ENCODE measurements around the gene SUCNR1. TPM values are rescaled to one million over a fixed set of nuclear protein-coding genes. Genes with fewer than 3 reads are reported as not detected.
"Not testable (repeated sequence)": the region's sequence is repeated elsewhere in the genome, so short reads cannot be mapped to it uniquely, and the experiment has no call there.

The SUCNR1 gene
- polyA plus RNA-seq, 4 donors = 0.78 to 11.4 (median 6.3) TPM

GRCh38 chr3:151900460-151900859 lies 27.0 kb downstream of the SUCNR1 start:
- no peak for DNase-seq (ENCODE audit: low read depth in 4 of 4, low spot score in 3 of 4)

GRCh38 chr3:151900884-151901643 lies 27.6 kb downstream of the SUCNR1 start:
- DNase-seq (ENCODE audit: low read depth in 4 of 4, low spot score in 3 of 4) = no peak

GRCh38 chr3:151901644-151902285 lies 28.3 kb downstream of the SUCNR1 start:
- DNase-seq (ENCODE audit: low read depth in 4 of 4, low spot score in 3 of 4) = no peak

GRCh38 chr3:151903501-151903991 lies 30.1 kb downstream of the SUCNR1 start:
- no peak for DNase-seq (ENCODE audit: low read depth in 4 of 4, low spot score in 3 of 4)

- DNase-seq (ENCODE audit: low read depth in 4 of 4, low spot score in 3 of 4) = no peak
Observed at GRCh38 chr3:151905647-151906046, 32.2 kb downstream of the SUCNR1 start.

- DNase-seq (ENCODE audit: low read depth in 4 of 4, low spot score in 3 of 4) = no peak
Observed at GRCh38 chr3:151906751-151907150, 33.3 kb downstream of the SUCNR1 start.

GRCh38 chr3:151908399-151908798 lies 35.0 kb downstream of the SUCNR1 start:
- DNase-seq (ENCODE audit: low read depth in 4 of 4, low spot score in 3 of 4) = no peak

- no peak for DNase-seq (ENCODE audit: low read depth in 4 of 4, low spot score in 3 of 4)
Observed at GRCh38 chr3:151909681-151910405, 36.4 kb downstream of the SUCNR1 start.

GRCh38 chr3:151911462-151911861 lies 38.0 kb downstream of the SUCNR1 start:
- DNase-seq (ENCODE audit: low read depth in 4 of 4, low spot score in 3 of 4) = no peak

GRCh38 chr3:151912028-151912427 lies 38.6 kb downstream of the SUCNR1 start:
- DNase-seq (ENCODE audit: low read depth in 4 of 4, low spot score in 3 of 4) = no peak

- no peak for DNase-seq (ENCODE audit: low read depth in 4 of 4, low spot score in 3 of 4)
Observed at GRCh38 chr3:151916781-151917180, 43.3 kb downstream of the SUCNR1 start.

- no peak for DNase-seq (ENCODE audit: low read depth in 4 of 4, low spot score in 3 of 4)
Observed at GRCh38 chr3:151918253-151919029, 45.0 kb downstream of the SUCNR1 start.

GRCh38 chr3:151919030-151919328 lies 45.5 kb downstream of the SUCNR1 start:
- no peak for DNase-seq (ENCODE audit: low read depth in 4 of 4, low spot score in 3 of 4)

GRCh38 chr3:151919446-151919845 lies 46.0 kb downstream of the SUCNR1 start:
- DNase-seq (ENCODE audit: low read depth in 4 of 4, low spot score in 3 of 4) = no peak

GRCh38 chr3:151923901-151924300 lies 50.5 kb downstream of the SUCNR1 start:
- DNase-seq (ENCODE audit: low read depth in 4 of 4, low spot score in 3 of 4) = no peak

GRCh38 chr3:151924753-151925152 lies 51.3 kb downstream of the SUCNR1 start:
- no peak for DNase-seq (ENCODE audit: low read depth in 4 of 4, low spot score in 3 of 4)

GRCh38 chr3:151925419-151925818 lies 52.0 kb downstream of the SUCNR1 start:
- DNase-seq (ENCODE audit: low read depth in 4 of 4, low spot score in 3 of 4) = no peak

GRCh38 chr3:151925876-151926275 lies 52.4 kb downstream of the SUCNR1 start:
- DNase-seq (ENCODE audit: low read depth in 4 of 4, low spot score in 3 of 4) = no peak

- no peak for DNase-seq (ENCODE audit: low read depth in 4 of 4, low spot score in 3 of 4)
Observed at GRCh38 chr3:151926956-151927355, 53.5 kb downstream of the SUCNR1 start.

- not testable (repeated sequence) for DNase-seq (ENCODE audit: low read depth in 4 of 4, low spot score in 3 of 4)
Observed at GRCh38 chr3:151927915-151928525, 54.6 kb downstream of the SUCNR1 start.
